GM12874 (cell line): ENCODE results near the gene NLK.

Experiments
- TF ChIP-seq, protein P1 (sequence below): IDR thresholded peaks from 2 replicates; pipeline ENCODE4 v1.5.1; 2011; ENCODE audit warnings: low read depth, mild to moderate bottlenecking, control low read depth, low read length, moderate library complexity; ENCODE audit not compliant: insufficient read depth

The NLK gene

GRCh38 chr17:28180449-28180848 lies 138.0 kb downstream of the NLK start:
- TF ChIP-seq, protein P1, sequence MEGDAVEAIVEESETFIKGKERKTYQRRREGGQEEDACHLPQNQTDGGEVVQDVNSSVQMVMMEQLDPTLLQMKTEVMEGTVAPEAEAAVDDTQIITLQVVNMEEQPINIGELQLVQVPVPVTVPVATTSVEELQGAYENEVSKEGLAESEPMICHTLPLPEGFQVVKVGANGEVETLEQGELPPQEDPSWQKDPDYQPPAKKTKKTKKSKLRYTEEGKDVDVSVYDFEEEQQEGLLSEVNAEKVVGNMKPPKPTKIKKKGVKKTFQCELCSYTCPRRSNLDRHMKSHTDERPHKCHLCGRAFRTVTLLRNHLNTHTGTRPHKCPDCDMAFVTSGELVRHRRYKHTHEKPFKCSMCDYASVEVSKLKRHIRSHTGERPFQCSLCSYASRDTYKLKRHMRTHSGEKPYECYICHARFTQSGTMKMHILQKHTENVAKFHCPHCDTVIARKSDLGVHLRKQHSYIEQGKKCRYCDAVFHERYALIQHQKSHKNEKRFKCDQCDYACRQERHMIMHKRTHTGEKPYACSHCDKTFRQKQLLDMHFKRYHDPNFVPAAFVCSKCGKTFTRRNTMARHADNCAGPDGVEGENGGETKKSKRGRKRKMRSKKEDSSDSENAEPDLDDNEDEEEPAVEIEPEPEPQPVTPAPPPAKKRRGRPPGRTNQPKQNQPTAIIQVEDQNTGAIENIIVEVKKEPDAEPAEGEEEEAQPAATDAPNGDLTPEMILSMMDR, result no peak

GRCh38 chr17:28181568-28181967 lies 139.1 kb downstream of the NLK start:
- TF ChIP-seq, protein P1, result no peak

GRCh38 chr17:28182559-28182958 lies 140.1 kb downstream of the NLK start:
- TF ChIP-seq, protein P1, result no peak

GRCh38 chr17:28185658-28186057 lies 143.2 kb downstream of the NLK start:
- TF ChIP-seq, protein P1, result no peak

DNA sequence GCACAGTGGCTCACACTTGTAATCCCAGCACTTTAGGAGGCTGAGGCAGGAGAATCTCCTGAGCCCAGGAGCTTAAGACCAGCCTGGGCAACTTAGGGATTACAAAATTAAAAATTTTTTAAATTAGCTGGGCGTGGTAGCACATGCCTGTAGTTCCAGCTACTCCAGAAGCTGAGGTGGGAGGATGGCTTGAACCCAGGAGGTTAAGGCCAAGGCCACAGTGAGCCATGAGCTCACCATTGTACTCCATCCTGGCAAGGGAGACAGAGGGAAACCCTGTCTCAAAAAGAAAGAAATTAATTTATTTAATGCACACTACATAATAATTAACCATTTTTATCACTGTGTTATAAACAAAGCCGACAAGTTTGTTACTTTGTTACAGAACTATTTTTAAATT lies 145.5 kb downstream of the NLK start:
- TF ChIP-seq, protein P1, result no peak

DNA sequence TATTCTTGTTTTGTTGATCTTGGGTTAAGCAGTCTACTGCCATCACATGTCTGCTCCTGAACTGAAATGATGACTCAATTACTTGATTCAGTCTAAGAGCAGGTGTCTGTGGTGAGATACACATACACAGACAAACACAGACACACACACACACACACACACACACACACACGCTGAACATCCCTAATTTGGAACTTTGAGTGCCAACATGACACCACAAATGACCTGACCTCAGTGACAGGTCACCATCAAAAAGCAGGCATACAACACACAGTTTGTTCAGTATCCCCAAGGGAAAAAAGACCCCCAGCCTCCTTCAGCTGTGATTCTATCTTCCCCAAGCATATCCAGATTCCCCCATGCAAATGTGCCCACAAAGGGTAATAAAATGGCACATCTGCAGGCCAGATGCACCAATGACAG lies 146.4 kb downstream of the NLK start:
- TF ChIP-seq, protein P1, result no peak

DNA sequence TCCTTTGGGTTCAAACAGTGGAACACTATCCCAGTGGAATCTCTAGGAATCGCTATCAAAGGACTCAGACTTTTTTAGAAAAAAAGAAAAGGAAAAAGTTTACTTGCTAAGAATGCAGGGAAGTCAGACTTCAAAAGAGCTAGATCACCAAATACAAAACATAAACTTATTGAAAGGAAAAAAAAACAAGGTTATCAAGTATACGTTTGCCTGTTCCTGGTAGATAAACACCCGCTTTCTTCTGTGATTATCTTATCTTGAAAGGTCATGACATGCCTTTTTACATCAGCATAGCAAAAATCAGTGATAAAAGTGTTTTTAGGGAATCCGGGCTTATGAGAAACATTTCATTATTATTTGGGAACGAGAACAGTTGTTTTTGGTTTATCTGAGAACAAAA lies 147.2 kb downstream of the NLK start:
- TF ChIP-seq, protein P1, result no peak

DNA sequence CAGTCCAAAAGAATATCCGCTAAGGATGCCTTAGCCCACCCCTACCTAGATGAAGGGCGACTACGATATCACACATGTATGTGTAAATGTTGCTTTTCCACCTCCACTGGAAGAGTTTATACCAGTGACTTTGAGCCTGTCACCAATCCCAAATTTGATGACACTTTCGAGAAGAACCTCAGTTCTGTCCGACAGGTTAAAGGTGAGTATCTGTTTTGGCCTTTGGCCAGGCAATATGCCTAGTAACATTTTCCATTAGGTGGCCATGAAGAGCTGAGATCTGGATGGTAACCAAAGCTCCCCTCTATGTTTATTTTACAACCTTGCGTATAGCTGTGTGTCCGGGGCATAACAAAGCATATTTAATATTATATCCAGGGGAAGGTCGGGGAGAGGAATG lies 148.5 kb downstream of the NLK start:
- TF ChIP-seq, protein P1, result no peak
